Upper lobe of left lung (tissue), 6 donors: ENCODE results near the gene OR6V1. TPM values are rescaled to one million over a fixed set of nuclear protein-coding genes. Genes with fewer than 3 reads are reported as not detected.

Experiments
- ATAC-seq, 2 donors: fragments of 200-7000 bp; cut with Tn5 transposase; one replicate each; pipeline ENCODE4 v1.9.1; 2022; ENCODE audit warnings: mild to moderate bottlenecking in 2 of 2, moderate library complexity in 2 of 2; ENCODE audit not compliant: low FRiP score in 2 of 2
- DNase-seq, 2 donors: peaks; one replicate each; pipeline ENCODE4 v3.0.0-alpha.2; 2019 to 2020
- H3K27ac ChIP-seq, 4 donors: fragments of 200-600 bp; sonication (generic); one replicate each; pipeline ENCODE4 v1.5.1; 2016 to 2019
- H3K27me3 ChIP-seq, 4 donors: fragments of 200-600 bp; sonication (generic); one replicate each; pipeline ENCODE4 v1.5.1; 2017 to 2019
- H3K36me3 ChIP-seq, 4 donors: fragments of 200-600 bp; sonication (generic); one replicate each; pipeline ENCODE4 v1.5.1; 2016 to 2019
- H3K4me1 ChIP-seq, 4 donors: fragments of 200-600 bp; sonication (generic); one replicate each; pipeline ENCODE4 v1.5.1; 2018 to 2019
- H3K4me3 ChIP-seq, 4 donors: fragments of 200-600 bp; sonication (generic); one replicate each; pipeline ENCODE4 v1.5.1; 2017 to 2019; ENCODE audit warnings: mild to moderate bottlenecking in 2 of 4, moderate library complexity in 1 of 4
- H3K9me3 ChIP-seq, 4 donors: fragments of 200-600 bp; sonication (generic); one replicate each; pipeline ENCODE4 v1.5.1; 2018 to 2019
- CTCF ChIP-seq, 6 experiments: fragments of 450-650 bp in 4 of 6; fragments of 200-600 bp in 2 of 6; sonication (generic) in 2 of 6; IDR thresholded peaks; one replicate each; pipeline ENCODE4 v1.5.1; 2016 to 2019; ENCODE audit warnings: antibody characterized with exemption in 6 of 6
- EP300 ChIP-seq, 4 donors: sonication (generic); formaldehyde crosslinking; IDR thresholded peaks; one replicate each; pipeline ENCODE4 v1.5.1; 2017; ENCODE audit warnings: antibody characterized with exemption in 4 of 4, control low read depth in 2 of 4
- POLR2A ChIP-seq, 4 donors: fragments of 450-650 bp; IDR thresholded peaks; one replicate each; pipeline ENCODE4 v1.5.1; 2016 to 2017; ENCODE audit warnings: antibody characterized with exemption in 4 of 4, mild to moderate bottlenecking in 2 of 4
- POLR2AphosphoS5 ChIP-seq, 2 donors: sonication (generic); formaldehyde crosslinking; IDR thresholded peaks; one replicate each; pipeline ENCODE4 v1.5.1; 2017; ENCODE audit warnings: antibody characterized with exemption in 2 of 2
- WGBS, 2 donors: methylation state at CpG; one replicate each; pipeline ENCODE4 v1.1.5; 2017 to 2018; 5-methylcytosine and 5-hydroxymethylcytosine counted together
- total RNA-seq, 6 donors: library from RNA; depleted of rRNA in 4 of 6; stranded (reverse); fragments of >200 nt in 4 of 6; gene quantifications; one replicate each; pipeline versions ENCODE4 v1.1.0 to v1.2.1, GENCODE V29; 2016 to 2021
- donor health status: DM: no; HTN: no; CAD: no; lungs with moderate emphysema.
- donor health status: DM: no; HTN: yes; CAD: no; lungs with severe emphysema.

Gene OR6V1
- total RNA-seq, 6 donors from 2014 or later = not detected

DNA sequence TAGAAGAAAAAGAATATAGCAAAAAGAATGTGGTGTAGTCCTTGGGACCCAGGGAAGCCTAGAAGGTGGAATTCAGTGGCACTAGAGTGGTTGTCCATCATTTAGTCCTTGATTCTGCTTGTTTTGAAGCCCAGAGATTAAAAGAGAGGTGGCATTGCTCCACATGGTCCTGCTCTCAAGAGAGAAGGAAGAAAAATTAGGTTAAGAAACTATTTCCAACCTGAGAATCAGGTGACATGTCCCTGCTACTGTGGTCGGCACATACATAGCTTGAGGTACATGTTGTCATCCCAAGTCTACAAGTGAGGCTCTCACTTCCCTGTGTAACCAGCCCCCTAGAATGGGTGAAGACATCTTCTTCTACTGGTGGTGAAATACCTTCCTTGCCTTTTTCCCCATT is 25.1 kb upstream of the OR6V1 start, which contains the start of gene OR9A2:
OR9A2 (minus strand) TSS at position 101 of the 400 bp plus-strand sequence; CDS start at position 101, 0 bp downstream.
- Histone ChIP-seq H3K27ac (no peak within 1 kb of the TSS), H3K9me3 (no peaks in the 10 kb centered on the region), H3K27me3 (no peaks in the 10 kb centered on the region), H3K4me1 (no peaks in the 10 kb centered on the region), H3K36me3 (no peaks in the 10 kb centered on the region), H3K4me3 (no peak within 1 kb of the TSS)
- DNase-seq (no peak), ATAC-seq (no peak)
- 73 to 100% methylated on average over 1 of the region's 1 CpG for WGBS, 2 donors
- no peak for TF ChIP-seq EP300 (IDR thresholded peaks at IDR 0.05)
- no peak for TF ChIP-seq POLR2A (IDR thresholded peaks at IDR 0.05)
- no peak for TF ChIP-seq CTCF (IDR thresholded peaks at IDR 0.05)
- no peak for TF ChIP-seq POLR2AphosphoS5 (IDR thresholded peaks at IDR 0.05)

- DNase-seq = no peak
- TF ChIP-seq EP300 (IDR thresholded peaks at IDR 0.05) = no peak
- no peak for TF ChIP-seq POLR2AphosphoS5 (IDR thresholded peaks at IDR 0.05)
- TF ChIP-seq POLR2A (IDR thresholded peaks at IDR 0.05) = no peak
- no peak for TF ChIP-seq CTCF (IDR thresholded peaks at IDR 0.05)
- H3K4me3 ChIP-seq = no peak overlapping the region
- no peaks in the 10 kb centered on the region for H3K27me3 ChIP-seq
- WGBS, 2 donors = 77 to 82% methylated on average over 2 of the region's 2 CpGs
- no peaks in the 10 kb centered on the region for H3K9me3 ChIP-seq
- no peaks in the 10 kb centered on the region for H3K36me3 ChIP-seq
- no peaks in the 10 kb centered on the region for H3K4me1 ChIP-seq
- no peak for ATAC-seq
- H3K27ac ChIP-seq = no peak overlapping the region
These were observed 24.5 kb upstream of the OR6V1 start for GRCh38 chr7:143027683-143028082.

DNA sequence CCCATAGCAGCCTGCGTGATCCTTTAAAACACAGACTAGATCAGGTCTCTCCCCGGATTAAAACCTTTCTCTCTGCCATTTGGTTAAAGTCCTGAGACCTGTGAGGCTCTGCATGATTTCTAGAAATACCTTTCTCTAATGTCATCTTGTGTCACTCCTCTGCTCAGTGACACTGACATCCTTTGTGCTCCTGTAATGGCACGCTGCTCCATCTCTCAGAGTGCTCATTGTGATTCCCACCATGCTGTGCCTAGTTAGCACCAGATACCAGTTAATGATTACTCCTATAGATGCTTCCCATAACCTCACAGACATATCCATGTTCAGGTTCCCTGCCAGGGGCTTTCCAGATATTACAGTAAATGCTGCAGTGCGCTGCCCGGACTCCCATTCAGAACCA is 13.5 kb upstream of the OR6V1 start:
- Histone ChIP-seq H3K9me3 (no peaks in the 10 kb centered on the region), H3K36me3 (no peaks in the 10 kb centered on the region), H3K27me3 (no peaks in the 10 kb centered on the region), H3K4me1 (no peaks in the 10 kb centered on the region), H3K27ac (no peak overlapping the region), H3K4me3 (no peak overlapping the region)
- TF ChIP-seq CTCF (IDR thresholded peaks at IDR 0.05) = no peak
- no peak for TF ChIP-seq POLR2A (IDR thresholded peaks at IDR 0.05)
- no peak for TF ChIP-seq EP300 (IDR thresholded peaks at IDR 0.05)
- no peak for TF ChIP-seq POLR2AphosphoS5 (IDR thresholded peaks at IDR 0.05)
- no peak for DNase-seq
- ATAC-seq = peak in 1 of 2 donors; percentile 37
- 77 to 84% methylated on average over 3 to 5 of the region's 5 CpGs for WGBS, 2 donors

DNA sequence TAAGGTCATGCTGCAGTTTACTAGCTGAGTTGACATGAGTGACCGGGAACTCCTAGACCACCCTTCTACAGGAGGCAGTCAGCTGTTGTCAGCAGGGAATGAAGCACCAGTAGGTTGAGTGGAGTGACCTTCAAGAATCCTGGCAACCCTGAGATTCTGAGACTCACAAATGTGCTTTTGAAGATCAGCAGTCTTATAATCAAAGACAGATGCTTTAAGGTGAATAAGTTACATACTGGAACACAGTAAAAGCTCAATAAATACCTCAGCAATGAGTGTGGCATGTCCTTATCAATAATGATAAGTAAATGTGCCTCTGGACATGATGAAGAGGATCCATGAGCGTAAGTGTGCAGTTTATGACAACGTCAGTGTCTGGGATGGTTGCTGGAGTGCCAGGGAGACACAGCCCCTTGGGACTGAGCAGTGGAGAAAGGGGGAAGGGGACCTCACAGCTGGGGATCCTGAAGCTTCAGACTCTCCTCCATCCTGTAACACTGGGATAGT is 11.9 kb upstream of the OR6V1 start:
- no peak for DNase-seq

More for the DNA sequence above, 11.9 kb upstream of the OR6V1 start:
- no peaks in the 10 kb centered on the region for H3K9me3 ChIP-seq
- no peaks in the 10 kb centered on the region for H3K36me3 ChIP-seq
- ATAC-seq = no peak
- H3K27ac ChIP-seq = no peak overlapping the region
- no peak for TF ChIP-seq POLR2AphosphoS5 (IDR thresholded peaks at IDR 0.05)
- no peak for TF ChIP-seq CTCF (IDR thresholded peaks at IDR 0.05)
- no peak for TF ChIP-seq EP300 (IDR thresholded peaks at IDR 0.05)
- TF ChIP-seq POLR2A (IDR thresholded peaks at IDR 0.05) = no peak
- no peaks in the 10 kb centered on the region for H3K27me3 ChIP-seq
- no peak overlapping the region for H3K4me3 ChIP-seq
- 56 to 61% methylated on average over 3 of the region's 3 CpGs for WGBS, 2 donors
- H3K4me1 ChIP-seq = no peaks in the 10 kb centered on the region
